G401 (cell line): Measurements from ENCODE around the gene NPIPA7. TPM values are rescaled to one million over a fixed set of nuclear protein-coding genes. Genes with fewer than 3 reads are reported as not detected.
"Not testable (repeated sequence)": the region's sequence is repeated elsewhere in the genome, so short reads cannot be mapped to it uniquely, and the experiment has no call there.

ENCODE experiments used
- DNase-seq: peaks from one replicate; pipeline ENCODE4 v3.0.0-alpha.2; 2015; ENCODE audit warnings: low spot score
- in situ Hi-C: cut with HindIII; loops from 2 replicates; pipeline ENCODE4 v1.10.0; 2016; ENCODE audit warnings: low sequenced_read_pairs, mixed read lengths
- total RNA-seq: library from RNA; depleted of rRNA; stranded (reverse); fragments of >200 nt; shearing (Covaris generic); gene quantifications from 2 replicates; pipeline ENCODE4 v1.2.3, GENCODE V29; 2014; rRNA removed

Gene NPIPA7
- total RNA-seq, 1 experiment from 2014 or later: 0.75 TPM

DNA sequence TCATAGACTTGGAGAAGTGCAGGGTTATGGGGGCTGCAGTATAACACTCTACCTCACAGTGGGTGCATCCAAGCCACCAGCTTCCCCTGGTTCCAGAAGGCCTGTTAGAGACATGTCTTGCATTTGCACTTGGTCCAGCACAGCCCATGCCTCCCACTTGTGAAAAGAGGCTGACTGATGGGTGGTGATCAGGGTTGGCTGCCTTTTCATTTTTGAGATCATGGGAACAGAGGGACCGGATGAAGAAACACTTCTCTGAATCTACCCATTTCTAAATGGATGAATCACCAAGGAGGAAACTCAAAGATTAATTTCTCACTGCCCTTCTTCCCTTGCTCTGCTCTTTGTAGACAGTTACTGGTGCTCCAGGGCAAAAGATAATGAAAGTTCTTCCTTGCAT is 34.8 kb downstream of the NPIPA7 start:
- in situ Hi-C loops, DNase-seq: not testable (repeated sequence)

DNA sequence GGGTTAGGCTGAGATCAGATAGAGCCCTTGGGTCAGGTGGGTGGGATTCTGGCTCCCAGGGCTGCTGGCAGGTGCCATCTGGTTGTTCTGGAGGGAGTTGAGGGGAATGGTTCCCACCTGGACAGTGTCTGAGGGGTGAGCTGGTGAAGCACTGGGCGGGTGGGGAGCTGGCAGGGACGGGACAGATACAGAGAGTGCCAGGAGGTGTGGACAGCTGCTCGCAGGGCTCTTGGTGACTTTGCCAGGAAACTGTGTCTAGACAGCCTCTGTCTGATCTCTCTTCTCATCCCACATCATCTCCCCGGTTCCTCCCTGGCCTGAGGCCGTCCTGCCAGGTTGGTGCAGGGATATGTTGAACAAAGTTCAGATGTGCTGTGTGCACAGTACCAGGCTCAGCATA is 38.1 kb downstream of the NPIPA7 start:
- DNase-seq, in situ Hi-C loops: not testable (repeated sequence)

DNA sequence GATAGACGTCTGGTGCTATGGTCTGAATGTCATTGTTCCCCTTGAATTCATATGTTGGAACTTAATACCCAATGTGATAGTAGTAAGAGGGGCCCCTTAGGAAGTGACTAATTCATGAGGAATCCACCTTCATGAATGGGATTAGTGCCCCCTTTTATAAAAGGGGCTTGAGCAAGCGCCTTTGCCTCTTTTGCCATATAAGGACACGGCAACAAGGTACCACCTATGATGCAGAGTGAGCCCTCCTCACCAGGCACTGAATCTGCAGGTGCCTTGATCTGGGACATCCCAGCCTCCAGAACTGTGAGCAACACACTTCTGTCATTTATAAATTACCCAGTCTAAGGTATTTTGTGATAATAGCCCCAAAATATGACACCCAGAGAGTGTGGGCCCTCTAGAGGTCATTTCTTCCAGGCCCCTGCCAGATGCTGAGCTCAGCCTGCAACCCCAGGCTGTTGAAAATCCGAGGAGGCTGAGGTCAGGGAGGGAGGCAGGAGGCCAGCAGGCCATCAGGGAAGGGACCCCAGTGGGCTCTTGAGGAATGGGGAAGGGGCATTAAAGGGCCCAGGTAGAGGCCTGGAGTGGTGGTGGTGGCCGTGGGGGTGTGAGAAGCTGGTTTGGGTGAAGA is 39.1 kb downstream of the NPIPA7 start:
- DNase-seq, in situ Hi-C loops: not testable (repeated sequence)

DNA sequence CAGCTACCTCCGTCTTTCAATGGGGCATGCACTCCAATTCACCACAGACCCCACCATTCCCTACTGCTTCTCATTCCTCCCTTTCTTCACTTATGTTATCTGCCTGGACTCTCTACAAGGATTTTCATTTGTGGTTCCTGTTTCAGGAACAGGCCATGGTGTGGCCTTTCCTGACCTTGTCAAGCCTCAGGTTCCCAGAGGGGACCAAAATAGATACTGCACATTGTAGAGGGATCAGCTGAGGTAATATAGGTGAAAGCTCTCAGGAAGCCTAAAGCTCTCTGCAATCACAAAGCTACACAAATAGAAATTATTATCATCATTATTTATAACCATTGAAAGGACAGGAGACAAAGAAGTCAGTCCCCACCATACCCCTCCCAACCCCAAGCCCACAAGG is 41.6 kb downstream of the NPIPA7 start:
- DNase-seq, in situ Hi-C loops: not testable (repeated sequence)

DNA sequence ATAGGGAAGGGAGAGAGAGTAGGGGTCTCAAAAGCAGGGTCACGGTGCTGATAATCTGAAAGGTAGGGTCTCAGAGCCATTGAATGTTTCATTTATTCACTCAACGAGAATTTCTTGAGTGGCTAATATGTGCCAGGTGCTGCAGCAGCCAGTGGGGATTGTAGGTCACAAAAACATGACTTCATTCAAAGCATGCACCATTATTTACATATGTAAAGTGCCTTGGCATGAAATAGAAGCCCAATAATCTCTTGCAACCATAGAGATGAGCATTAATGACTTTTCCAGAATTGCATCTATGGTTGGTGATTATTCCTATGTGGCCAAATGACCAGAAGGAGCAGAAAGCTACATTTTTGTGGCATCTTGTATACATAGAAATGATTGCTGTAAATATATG is 46.2 kb downstream of the NPIPA7 start:
- DNase-seq, in situ Hi-C loops: not testable (repeated sequence)

DNA sequence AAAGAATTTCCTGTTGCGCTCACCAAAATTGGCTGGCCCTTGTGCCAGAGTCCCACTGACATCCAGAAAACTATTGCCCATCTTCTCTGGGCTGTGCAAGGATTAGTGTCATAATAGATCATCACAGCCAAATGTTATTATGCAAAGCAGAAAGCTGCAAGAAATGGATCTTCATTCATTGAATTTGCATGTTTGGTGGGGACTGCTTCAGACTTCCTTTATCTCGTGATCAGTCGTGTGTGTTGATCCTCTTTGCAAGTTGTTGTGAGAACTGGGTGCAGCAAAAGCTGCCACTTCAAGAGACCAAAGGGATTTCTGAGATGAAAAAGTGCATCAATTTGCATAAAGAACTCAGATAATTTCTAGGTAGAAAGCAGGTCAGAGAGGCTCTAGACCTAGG is 52.2 kb downstream of the NPIPA7 start:
- in situ Hi-C loops, DNase-seq: not testable (repeated sequence)

DNA sequence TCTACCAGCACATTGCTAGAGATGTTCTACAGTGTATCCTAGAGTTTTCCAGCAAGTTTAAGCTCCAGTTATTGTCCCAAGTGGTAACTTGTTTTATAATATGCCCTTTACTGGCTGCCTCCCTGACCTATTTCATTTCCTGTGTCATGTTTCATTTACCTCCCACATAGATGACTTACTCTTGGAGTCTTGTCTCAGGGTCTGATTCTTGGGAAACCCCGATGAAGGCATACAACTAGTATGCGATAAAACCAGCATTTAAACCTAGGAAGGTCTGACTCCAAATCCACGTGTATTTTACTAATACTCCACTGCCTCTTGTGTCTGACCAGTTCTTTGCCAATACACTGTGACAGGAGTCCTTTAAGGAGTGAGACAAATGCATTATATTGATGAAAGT is 55.8 kb downstream of the NPIPA7 start:
- in situ Hi-C loops, DNase-seq: not testable (repeated sequence)

DNA sequence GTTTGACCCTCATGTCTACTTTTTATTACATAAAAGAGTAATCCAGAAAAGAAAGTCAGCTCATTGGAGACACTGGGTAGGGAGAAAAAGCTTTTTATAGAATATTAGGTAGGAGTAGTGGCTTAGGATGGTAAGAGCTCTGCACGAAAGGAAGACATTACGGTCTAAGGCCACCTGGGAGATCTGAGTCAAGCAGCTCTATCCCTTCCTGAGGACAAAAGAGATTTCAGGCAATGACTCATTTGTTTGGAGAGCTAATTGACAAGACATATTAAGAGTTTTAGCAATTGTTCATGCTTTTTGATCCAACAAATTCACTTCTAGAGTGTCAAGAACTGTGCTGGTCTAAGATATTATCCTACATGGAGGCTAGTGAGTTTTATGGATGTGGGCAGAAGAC is 62.5 kb downstream of the NPIPA7 start:
- DNase-seq, in situ Hi-C loops: not testable (repeated sequence)

Other genes starting within 250 kb of the NPIPA7 start
- 3.1 and 12.8 TPM in 2 replicates for gene ABCC6, start 155.6 kb upstream of the NPIPA7 start, total RNA-seq
- gene NOMO3, start 146.6 kb upstream of the NPIPA7 start, total RNA-seq: 34.5 and 63.2 TPM in 2 replicates